Calu3 (cell line): ENCODE measurements around the gene SMCO2. TPM values are rescaled to one million over a fixed set of nuclear protein-coding genes. Genes with fewer than 3 reads are reported as not detected.

Source experiments
- BruUV-seq: library from RNA; stranded (reverse); fragments of 400-500 nt; replicated peaks from 2 replicates; lab custom pipeline; 2021; lab: Mats Ljungman, UMichigan
- CTCF ChIA-PET: fragments of 300-600 bp; sonication (Branson Sonifier 250); formaldehyde crosslinking; loops from one replicate; lab custom pipeline; 2022; ENCODE audit warnings: antibody characterized with exemption; lab: Charles Lee
- DNase-seq: peaks from one replicate; pipeline ENCODE4 v3.0.0; 2022
- H3K27ac Mint-ChIP-seq: one replicate; pipeline ENCODE4 v1.8.0; 2022; ENCODE audit warnings: mixed read lengths; ENCODE audit not compliant: unreplicated experiment
- H3K27me3 Mint-ChIP-seq: one replicate; pipeline ENCODE4 v1.8.0; 2022; ENCODE audit warnings: mixed read lengths; ENCODE audit not compliant: unreplicated experiment
- H3K36me3 Mint-ChIP-seq: one replicate; pipeline ENCODE4 v1.8.0; 2022; ENCODE audit warnings: mild to moderate bottlenecking, moderate library complexity, mixed read lengths; ENCODE audit not compliant: insufficient read depth, unreplicated experiment
- H3K4me1 Mint-ChIP-seq: one replicate; pipeline ENCODE4 v1.8.0; 2022; ENCODE audit warnings: mild to moderate bottlenecking, low read depth, mixed read lengths; ENCODE audit not compliant: unreplicated experiment
- H3K4me3 Mint-ChIP-seq: one replicate; pipeline ENCODE4 v1.8.0; 2022; ENCODE audit warnings: mild to moderate bottlenecking, low read depth, moderate library complexity, mixed read lengths; ENCODE audit not compliant: unreplicated experiment
- H3K9me3 Mint-ChIP-seq: one replicate; pipeline ENCODE4 v1.8.0; 2022; ENCODE audit warnings: low read depth, mixed read lengths; ENCODE audit not compliant: unreplicated experiment
- CTCF ChIP-seq: fragments of 200-600 bp; IDR thresholded peaks from one replicate; pipeline ENCODE4 v1.8.0; 2022; ENCODE audit warnings: antibody characterized with exemption; ENCODE audit not compliant: unreplicated experiment
- intact Hi-C: fragments of 100-400 bp; cut with micrococcal nuclease; formaldehyde crosslinking; loops from one replicate; pipeline ENCODE4 v1.10.0; 2022; ENCODE audit not compliant: unreplicated experiment
- total RNA-seq: library from RNA; stranded (reverse); gene quantifications from 2 replicates; pipeline ENCODE4 v1.2.3, GENCODE V29; 2022

SMCO2 gene
- total RNA-seq, 1 experiment from 2014 or later, result 1.6 TPM

DNA sequence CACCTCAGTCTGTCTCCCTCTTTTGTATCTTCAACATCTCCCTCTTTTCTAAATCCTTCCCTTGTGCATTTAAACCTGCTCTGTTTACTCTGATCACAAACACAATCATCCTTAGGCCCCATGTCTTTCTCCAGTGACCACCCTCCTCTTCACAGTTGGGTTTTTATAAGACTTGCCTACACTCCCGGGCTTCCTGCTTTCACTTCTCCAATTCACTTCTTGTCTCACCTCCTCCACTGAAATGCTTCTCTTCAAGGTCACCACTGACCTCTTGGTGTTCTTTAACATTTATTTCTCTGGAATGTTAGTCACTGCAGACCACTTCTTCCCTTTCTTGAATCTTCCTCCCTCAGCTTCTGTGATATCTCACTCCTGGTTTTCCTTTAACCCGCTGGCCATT lies 8.7 kb upstream of the SMCO2 start:
- Mint-ChIP-seq H3K4me1 (peaks cover 13% of the 10 kb centered on the region), H3K27me3 (no peaks in the 10 kb centered on the region), H3K36me3 (no peaks in the 10 kb centered on the region), H3K9me3 (no peaks in the 10 kb centered on the region), H3K4me3 (no peak overlapping the region), H3K27ac (no peak overlapping the region)
- no peak for TF ChIP-seq CTCF
- BruUV-seq, result no TSS peak
- intact Hi-C loops, result loop anchor here (5.0 kb wide), 1 partner anchor 214 kb away; no protein-coding TSS in a partner anchor
- no peak for DNase-seq
- CTCF ChIA-PET, result no interaction called here

DNA sequence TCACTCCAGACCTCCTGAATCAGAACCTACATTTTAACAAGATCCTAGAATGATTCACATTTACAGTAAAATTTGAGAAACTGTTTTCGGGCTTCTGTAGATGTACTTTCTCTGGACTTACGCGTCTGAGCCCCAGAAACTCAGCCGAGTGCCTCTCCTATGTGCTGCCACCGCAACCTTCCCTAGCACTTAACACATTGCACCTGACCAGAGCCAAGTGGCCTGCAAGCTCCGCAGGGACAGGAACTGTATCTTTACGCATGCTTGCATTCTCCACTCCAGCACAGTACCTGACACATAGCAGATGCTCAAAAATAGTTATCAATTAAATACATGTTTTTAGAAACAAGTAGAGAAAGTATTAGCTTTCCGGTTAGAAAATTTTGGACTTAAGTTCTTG lies 1.2 kb downstream of the SMCO2 start:
- peaks cover 4% of the 10 kb centered on the region for H3K36me3 Mint-ChIP-seq
- CTCF ChIA-PET, result interaction anchor here (0.9 kb wide), 1 partner anchor 78 kb away, joined by 3 read pairs; no protein-coding TSS in a partner anchor

DNA sequence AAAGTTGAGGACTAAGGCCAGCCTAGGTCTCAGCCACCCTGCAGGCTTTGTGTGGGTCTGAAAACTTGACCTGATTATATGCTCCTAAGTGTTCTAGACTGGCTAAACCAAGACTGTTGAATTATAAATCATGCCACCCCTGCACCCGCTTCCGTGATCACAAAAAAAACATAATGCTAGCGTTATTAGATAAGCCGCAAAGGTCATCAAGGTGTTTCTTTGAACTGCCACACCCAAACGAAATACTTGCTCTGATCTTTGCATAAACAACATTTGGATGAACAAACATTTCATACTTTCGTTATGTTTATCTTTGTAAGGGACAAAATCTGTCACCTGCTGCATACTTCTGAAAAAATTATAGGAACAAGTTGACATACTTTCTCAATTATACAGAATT lies 2.5 kb downstream of the SMCO2 start:
- H3K27ac Mint-ChIP-seq, result no peak overlapping the region
- no peak for TF ChIP-seq CTCF
- DNase-seq, result no peak
- no peaks in the 10 kb centered on the region for H3K27me3 Mint-ChIP-seq
- intact Hi-C loops, result no loop called here
- no peaks in the 10 kb centered on the region for H3K4me1 Mint-ChIP-seq
- CTCF ChIA-PET, result no interaction called here
- H3K9me3 Mint-ChIP-seq, result no peaks in the 10 kb centered on the region
- BruUV-seq, result no TSS peak
- no peak overlapping the region for H3K4me3 Mint-ChIP-seq
- H3K36me3 Mint-ChIP-seq, result peaks cover 4% of the 10 kb centered on the region

More for the DNA sequence above, 1.2 kb downstream of the SMCO2 start:
- BruUV-seq, result no TSS peak
- DNase-seq, result no peak
- no peaks in the 10 kb centered on the region for H3K9me3 Mint-ChIP-seq
- intact Hi-C loops, result no loop called here
- no peak for TF ChIP-seq CTCF
- H3K27ac Mint-ChIP-seq, result no peak overlapping the region
- H3K27me3 Mint-ChIP-seq, result no peaks in the 10 kb centered on the region
- H3K4me1 Mint-ChIP-seq, result no peaks in the 10 kb centered on the region
- no peak overlapping the region for H3K4me3 Mint-ChIP-seq

- Mint-ChIP-seq H3K9me3 (no peaks in the 10 kb centered on the region), H3K27ac (no peak overlapping the region), H3K36me3 (peaks cover 4% of the 10 kb centered on the region), H3K4me3 (no peak overlapping the region), H3K4me1 (no peaks in the 10 kb centered on the region), H3K27me3 (no peaks in the 10 kb centered on the region)
- TF ChIP-seq CTCF, result no peak
- DNase-seq, result no peak
- intact Hi-C loops, result no loop called here
- CTCF ChIA-PET, result no interaction called here
- no TSS peak for BruUV-seq
These were observed 3.5 kb downstream of the SMCO2 start for GRCh38 chr12:27449893-27450534.
